ENCODE data around the gene TMEM243.

TMEM243 gene

GRCh38 chr7:87213252-87213651 is 6.3 kb downstream of the TMEM243 start:
- no peak overlapping the region for H2AFZ ChIP-seq (ENCODE audit: low read depth, low read length, severe bottlenecking)
- H3K9me3 ChIP-seq (ENCODE audit: insufficient read depth, low read length): no peaks in the 10 kb centered on the region
- H3K4me3 ChIP-seq (ENCODE audit: insufficient read depth, low read length, poor library complexity, severe bottlenecking): no peak overlapping the region
- 0 out of 2 replicates have a peak overlapping the region, but pooled peaks have one; percentile 8 for H3K9ac ChIP-seq (ENCODE audit: low read length)
- TF ChIP-seq CTCF (IDR thresholded peaks at IDR 0.05; ENCODE audit: insufficient read depth, low read length, poor library complexity, severe bottlenecking) (no peak), EZH2phosphoT487 (conservative IDR thresholded peaks at IDR 0.05; ENCODE audit: low read length) (no peak)
- H3K27me3 ChIP-seq (ENCODE audit: low read length): no peaks in the 10 kb centered on the region
- peak overlapping the region; percentile 93 for H3K27ac ChIP-seq (ENCODE audit: low read depth, low read length)
- H4K20me1 ChIP-seq (ENCODE audit: low read depth, low read length): peaks cover 39% of the 10 kb centered on the region
- no peaks in the 10 kb centered on the region for H3K9me2 ChIP-seq (replicated peaks; ENCODE audit: insufficient read depth, low read length)
- peaks cover 46% of the 10 kb centered on the region for H3K36me3 ChIP-seq (ENCODE audit: low read length)
- H3K79me2 ChIP-seq (ENCODE audit: insufficient read depth, low read length): peaks cover 96% of the 10 kb centered on the region
- peaks cover 40% of the 10 kb centered on the region for H3F3A ChIP-seq (ENCODE audit: insufficient read depth)
- H3K4me2 ChIP-seq (ENCODE audit: low read depth, low read length, poor library complexity, severe bottlenecking): peak overlapping the region; percentile 94

GRCh38 chr7:87212498-87212897 is 7.0 kb downstream of the TMEM243 start:
- H3K4me2 ChIP-seq (ENCODE audit: low read depth, low read length, poor library complexity, severe bottlenecking): peak overlapping the region; percentile 94
- peaks cover 39% of the 10 kb centered on the region for H4K20me1 ChIP-seq (ENCODE audit: low read depth, low read length)
- peaks cover 51% of the 10 kb centered on the region for H3K36me3 ChIP-seq (ENCODE audit: low read length)

GRCh38 chr7:87210506-87210905 is 9.0 kb downstream of the TMEM243 start:
- peaks cover 68% of the 10 kb centered on the region for H3K36me3 ChIP-seq (ENCODE audit: low read length)
- no peak overlapping the region for H3K27ac ChIP-seq (ENCODE audit: low read depth, low read length)
- no peak overlapping the region for H3K4me3 ChIP-seq (ENCODE audit: insufficient read depth, low read length, poor library complexity, severe bottlenecking)
- peaks cover 16% of the 10 kb centered on the region; the same call in 1 of the 2 replicates for H3K9me3 ChIP-seq (ENCODE audit: insufficient read depth, low read length)
- H3K79me2 ChIP-seq (ENCODE audit: insufficient read depth, low read length): peaks cover 100% of the 10 kb centered on the region
- peaks cover 39% of the 10 kb centered on the region for H4K20me1 ChIP-seq (ENCODE audit: low read depth, low read length)
- H3K9me2 ChIP-seq (replicated peaks; ENCODE audit: insufficient read depth, low read length): no peaks in the 10 kb centered on the region
- peaks cover 16% of the 10 kb centered on the region for H3F3A ChIP-seq (ENCODE audit: insufficient read depth)
- no peaks in the 10 kb centered on the region for H3K27me3 ChIP-seq (ENCODE audit: low read length)
- no peak overlapping the region for H2AFZ ChIP-seq (ENCODE audit: low read depth, low read length, severe bottlenecking)
- no peak overlapping the region for H3K4me2 ChIP-seq (ENCODE audit: low read depth, low read length, poor library complexity, severe bottlenecking)
- TF ChIP-seq CTCF (IDR thresholded peaks at IDR 0.05; ENCODE audit: insufficient read depth, low read length, poor library complexity, severe bottlenecking): no peak
- no peak for TF ChIP-seq EZH2phosphoT487 (conservative IDR thresholded peaks at IDR 0.05; ENCODE audit: low read length)
- no peak overlapping the region for H3K9ac ChIP-seq (ENCODE audit: low read length)

More at GRCh38 chr7:87212498-87212897, 7.0 kb downstream of the TMEM243 start:
- H2AFZ ChIP-seq (ENCODE audit: low read depth, low read length, severe bottlenecking): no peak overlapping the region
- peak overlapping the region; percentile 8; the same call in 1 of the 2 replicates for H3K9ac ChIP-seq (ENCODE audit: low read length)
- peak overlapping the region; percentile 93 for H3K27ac ChIP-seq (ENCODE audit: low read depth, low read length)
- H3F3A ChIP-seq (ENCODE audit: insufficient read depth): peaks cover 32% of the 10 kb centered on the region
- peaks cover 96% of the 10 kb centered on the region for H3K79me2 ChIP-seq (ENCODE audit: insufficient read depth, low read length)
- no peaks in the 10 kb centered on the region for H3K27me3 ChIP-seq (ENCODE audit: low read length)
- TF ChIP-seq CTCF (IDR thresholded peaks at IDR 0.05; ENCODE audit: insufficient read depth, low read length, poor library complexity, severe bottlenecking): no peak
- no peak for TF ChIP-seq EZH2phosphoT487 (conservative IDR thresholded peaks at IDR 0.05; ENCODE audit: low read length)
- H3K4me3 ChIP-seq (ENCODE audit: insufficient read depth, low read length, poor library complexity, severe bottlenecking): no peak overlapping the region
- no peaks in the 10 kb centered on the region for H3K9me2 ChIP-seq (replicated peaks; ENCODE audit: insufficient read depth, low read length)
- no peaks in the 10 kb centered on the region; the same call in 1 of the 2 replicates for H3K9me3 ChIP-seq (ENCODE audit: insufficient read depth, low read length)

Data from SU-DHL-6 (cell line).